GM12878 (cell line): ENCODE data around the gene CREB5. TPM values are rescaled to one million over a fixed set of nuclear protein-coding genes. Genes with fewer than 3 reads are reported as not detected.

Source experiments
- BACH1 ChIP-seq: fragments of 450-650 bp; IDR thresholded peaks from 2 replicates; pipeline ENCODE4 v1.6.1; 2017; ENCODE audit warnings: mild to moderate bottlenecking, borderline replicate concordance
- BRCA1 ChIP-seq: IDR thresholded peaks from 2 replicates; pipeline ENCODE4 v1.6.1; 2011; ENCODE audit warnings: low read depth, low read length, improper control_type of control experiment
- CREB1 ChIP-seq: IDR thresholded peaks from 2 replicates; pipeline ENCODE4 v1.6.1; 2012; ENCODE audit warnings: low read depth, mild to moderate bottlenecking, inconsistent platforms
- HDGF ChIP-seq: fragments of 450-650 bp; IDR thresholded peaks from 2 replicates; pipeline ENCODE4 v1.6.1; 2016; ENCODE audit warnings: antibody characterized with exemption
- JUNB ChIP-seq: IDR thresholded peaks from 2 replicates; pipeline ENCODE4 v1.6.1; 2016; ENCODE audit warnings: antibody characterized with exemption, mild to moderate bottlenecking
- MEF2A ChIP-seq: IDR thresholded peaks from 2 replicates; pipeline ENCODE4 v1.6.1; 2011; ENCODE audit warnings: low read depth, mild to moderate bottlenecking, low read length, moderate library complexity; ENCODE audit not compliant: insufficient read depth
- MEF2B ChIP-seq: fragments of 450-650 bp; IDR thresholded peaks from 2 replicates; pipeline ENCODE4 v1.6.1; 2018; ENCODE audit warnings: mild to moderate bottlenecking, moderate library complexity; ENCODE audit not compliant: partially characterized antibody, poor library complexity, severe bottlenecking
- MTA2 ChIP-seq: fragments of 450-650 bp; IDR thresholded peaks from 2 replicates; pipeline ENCODE4 v1.6.1; 2016; ENCODE audit warnings: low read depth, mild to moderate bottlenecking, moderate library complexity
- MTA3 ChIP-seq: IDR thresholded peaks from 2 replicates; pipeline ENCODE4 v1.6.1; 2012; ENCODE audit warnings: low read length, inconsistent platforms, borderline replicate concordance
- MYC ChIP-seq: IDR thresholded peaks from 2 replicates; pipeline ENCODE4 v1.6.1; 2011; ENCODE audit warnings: mild to moderate bottlenecking, low read length, moderate library complexity, inconsistent platforms; ENCODE audit not compliant: insufficient read depth, insufficient replicate concordance, insufficient read length, severe bottlenecking
- NBN ChIP-seq: fragments of 450-650 bp; IDR thresholded peaks from 2 replicates; pipeline ENCODE4 v1.6.1; 2016
- NFIC ChIP-seq: IDR thresholded peaks from 2 replicates; pipeline ENCODE4 v1.6.1; 2012; ENCODE audit warnings: low read depth, mild to moderate bottlenecking, inconsistent platforms, low read length, moderate library complexity
- NFXL1 ChIP-seq: fragments of 450-650 bp; IDR thresholded peaks from 2 replicates; pipeline ENCODE4 v1.6.1; 2017; ENCODE audit warnings: antibody characterized with exemption, mild to moderate bottlenecking, borderline replicate concordance
- NRF1 ChIP-seq: conservative IDR thresholded peaks from 2 replicates; pipeline ENCODE4 v1.6.1; 2011; ENCODE audit warnings: mild to moderate bottlenecking, low read depth, low read length, improper control_type of control experiment
- POLR2A ChIP-seq: IDR thresholded peaks from 2 replicates; pipeline ENCODE4 v1.6.1; 2011; ENCODE audit warnings: low read depth, mild to moderate bottlenecking, low read length
- RELA ChIP-seq: fragments of 450-650 bp; IDR thresholded peaks from 2 replicates; pipeline ENCODE4 v1.8.0; 2014; ENCODE audit warnings: borderline replicate concordance; ENCODE audit not compliant: partially characterized antibody
- SIN3A ChIP-seq: IDR thresholded peaks from 2 replicates; pipeline ENCODE4 v1.6.1; 2012; ENCODE audit warnings: low read depth, low read length, improper control_type of control experiment
- SMAD5 ChIP-seq: IDR thresholded peaks from 2 replicates; pipeline ENCODE4 v1.6.1; 2016; ENCODE audit warnings: antibody characterized with exemption, low read depth
- SMARCA5 ChIP-seq: fragments of 450-650 bp; IDR thresholded peaks from 2 replicates; pipeline ENCODE4 v1.6.1; 2017; ENCODE audit warnings: mild to moderate bottlenecking
- SUZ12 ChIP-seq: fragments of 200-600 bp; sonication (generic); IDR thresholded peaks from one replicate; pipeline ENCODE4 v1.6.1; 2018; ENCODE audit warnings: antibody characterized with exemption, mild to moderate bottlenecking; ENCODE audit not compliant: unreplicated experiment
- TARDBP ChIP-seq: IDR thresholded peaks from 2 replicates; pipeline ENCODE4 v1.6.1; 2016; ENCODE audit warnings: borderline replicate concordance
- TCF12 ChIP-seq: IDR thresholded peaks from 2 replicates; pipeline ENCODE4 v1.6.1; 2011; ENCODE audit warnings: low read depth, mild to moderate bottlenecking, low read length
- TCF7 ChIP-seq: IDR thresholded peaks from 2 replicates; pipeline ENCODE4 v1.6.1; 2014; ENCODE audit warnings: antibody characterized with exemption, borderline replicate concordance
- ZNF384 ChIP-seq: IDR thresholded peaks from 2 replicates; pipeline ENCODE4 v1.6.1; 2012; ENCODE audit warnings: low read depth, mild to moderate bottlenecking, low read length, improper control_type of control experiment, borderline replicate concordance
- polyA plus RNA-seq, 11 experiments: library from polyadenylated mRNA; depleted of rRNA in 4 of 11; unstranded in 6 of 11; stranded (reverse) in 5 of 11; fragments of >200 nt; fragmentation: Nextera tagmentation in 4 of 11; fragmentation: Illumina TruSeq in 1 of 11; extraction: Ambion mirVana in 4 of 11; extraction: Trizol in 1 of 11; gene quantifications; 1 replicate in 1 of 11; 2 replicates in 10 of 11; pipeline versions ENCODE4 v1.2.1 to v1.2.3, GENCODE V29; 2011 to 2016; ENCODE audit warnings: inconsistent platforms in 2 of 11, missing spikeins in 2 of 11, low read depth in 1 of 11
- total RNA-seq, 4 experiments: library from RNA; depleted of rRNA in 3 of 4; stranded (reverse); fragments of >200 nt in 3 of 4; fragmentation: Illumina TruSeq in 1 of 4; extraction: Trizol in 1 of 4; gene quantifications; 2 replicates each; pipeline versions ENCODE4 v1.2.1 to v1.2.3, GENCODE V29; 2013 to 2021
- TF ChIP-seq, protein P1 (sequence below): fragments of 450-650 bp; IDR thresholded peaks from 2 replicates; pipeline ENCODE4 v1.6.1; 2014; ENCODE audit warnings: mild to moderate bottlenecking
- TF ChIP-seq, protein P2 (sequence below): fragments of 150-350 bp; IDR thresholded peaks from 2 replicates; pipeline ENCODE4 v1.6.1; 2014; ENCODE audit warnings: mild to moderate bottlenecking, low read depth, low read length
- TF ChIP-seq, protein P3 (sequence below): IDR thresholded peaks from 2 replicates; pipeline ENCODE4 v1.6.1; 2012; ENCODE audit warnings: low read depth, low read length, improper control_type of control experiment
- TF ChIP-seq, protein P4 (sequence below): fragments of 450-650 bp; formaldehyde crosslinking; IDR thresholded peaks from 2 replicates; pipeline ENCODE4 v1.4.0; 2022; ENCODE audit warnings: mild to moderate bottlenecking, moderate library complexity

The CREB5 gene
- total and polyA plus RNA-seq, 10 of the 15 experiments (the other 5 are each of a cell fraction or from before 2014, with no cell fraction given): 12.9 to 74.1 (median 53.0) TPM

DNA sequence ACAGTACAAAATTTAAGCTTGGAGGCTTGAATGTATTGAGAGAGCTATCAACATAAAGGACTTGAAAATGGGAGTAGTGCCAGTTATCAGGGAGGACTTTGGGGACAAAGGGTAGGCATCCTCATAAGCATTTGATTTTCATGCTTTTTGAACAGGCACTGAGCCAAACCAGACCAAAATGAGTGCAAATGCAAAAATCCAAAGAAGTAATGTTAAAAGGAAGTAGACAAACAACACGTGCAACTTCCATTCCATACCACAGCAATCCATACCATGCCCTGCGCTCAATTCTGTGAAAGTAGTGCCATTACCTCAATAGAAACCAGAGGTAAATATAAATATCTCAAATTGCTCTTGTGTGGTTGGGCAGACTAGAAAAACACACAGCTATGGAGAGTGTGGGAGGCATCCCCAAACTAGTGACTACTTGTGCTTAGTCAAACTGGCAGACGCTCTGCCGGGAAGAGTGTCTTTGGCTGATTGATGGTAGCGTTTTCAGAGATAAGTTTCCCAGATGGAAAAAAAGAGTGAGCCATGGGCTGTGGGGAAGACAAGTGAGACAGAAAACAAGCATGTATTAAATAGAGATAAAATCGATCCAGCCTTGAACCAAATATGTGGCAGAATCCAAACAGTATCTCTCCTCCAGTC, 161.5 kb downstream of the CREB5 start (continued):
- TF ChIP-seq, protein P1, sequence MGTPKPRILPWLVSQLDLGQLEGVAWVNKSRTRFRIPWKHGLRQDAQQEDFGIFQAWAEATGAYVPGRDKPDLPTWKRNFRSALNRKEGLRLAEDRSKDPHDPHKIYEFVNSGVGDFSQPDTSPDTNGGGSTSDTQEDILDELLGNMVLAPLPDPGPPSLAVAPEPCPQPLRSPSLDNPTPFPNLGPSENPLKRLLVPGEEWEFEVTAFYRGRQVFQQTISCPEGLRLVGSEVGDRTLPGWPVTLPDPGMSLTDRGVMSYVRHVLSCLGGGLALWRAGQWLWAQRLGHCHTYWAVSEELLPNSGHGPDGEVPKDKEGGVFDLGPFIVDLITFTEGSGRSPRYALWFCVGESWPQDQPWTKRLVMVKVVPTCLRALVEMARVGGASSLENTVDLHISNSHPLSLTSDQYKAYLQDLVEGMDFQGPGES: no peak
- TF ChIP-seq NFIC: peak; percentile 81; the same call in 1 of the 2 replicates
- TF ChIP-seq SIN3A: no peak
- no peak for TF ChIP-seq TCF7
- TF ChIP-seq, protein P2, sequence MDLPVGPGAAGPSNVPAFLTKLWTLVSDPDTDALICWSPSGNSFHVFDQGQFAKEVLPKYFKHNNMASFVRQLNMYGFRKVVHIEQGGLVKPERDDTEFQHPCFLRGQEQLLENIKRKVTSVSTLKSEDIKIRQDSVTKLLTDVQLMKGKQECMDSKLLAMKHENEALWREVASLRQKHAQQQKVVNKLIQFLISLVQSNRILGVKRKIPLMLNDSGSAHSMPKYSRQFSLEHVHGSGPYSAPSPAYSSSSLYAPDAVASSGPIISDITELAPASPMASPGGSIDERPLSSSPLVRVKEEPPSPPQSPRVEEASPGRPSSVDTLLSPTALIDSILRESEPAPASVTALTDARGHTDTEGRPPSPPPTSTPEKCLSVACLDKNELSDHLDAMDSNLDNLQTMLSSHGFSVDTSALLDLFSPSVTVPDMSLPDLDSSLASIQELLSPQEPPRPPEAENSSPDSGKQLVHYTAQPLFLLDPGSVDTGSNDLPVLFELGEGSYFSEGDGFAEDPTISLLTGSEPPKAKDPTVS: no peak
- TF ChIP-seq, protein P3, sequence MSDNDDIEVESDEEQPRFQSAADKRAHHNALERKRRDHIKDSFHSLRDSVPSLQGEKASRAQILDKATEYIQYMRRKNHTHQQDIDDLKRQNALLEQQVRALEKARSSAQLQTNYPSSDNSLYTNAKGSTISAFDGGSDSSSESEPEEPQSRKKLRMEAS: peak; percentile 14; the same call in 1 of the 2 replicates
- TF ChIP-seq MTA2: peak; percentile 10; the same call in 1 of the 2 replicates
- TF ChIP-seq CREB1: peak; percentile 51; the same call in 1 of the 2 replicates
- TF ChIP-seq MYC: no peak
- no peak for TF ChIP-seq NRF1
- TF ChIP-seq ZNF384: no peak
- TF ChIP-seq JUNB: peak; percentile 57
- TF ChIP-seq HDGF: no peak
- no peak for TF ChIP-seq BRCA1
- TF ChIP-seq, protein P4, sequence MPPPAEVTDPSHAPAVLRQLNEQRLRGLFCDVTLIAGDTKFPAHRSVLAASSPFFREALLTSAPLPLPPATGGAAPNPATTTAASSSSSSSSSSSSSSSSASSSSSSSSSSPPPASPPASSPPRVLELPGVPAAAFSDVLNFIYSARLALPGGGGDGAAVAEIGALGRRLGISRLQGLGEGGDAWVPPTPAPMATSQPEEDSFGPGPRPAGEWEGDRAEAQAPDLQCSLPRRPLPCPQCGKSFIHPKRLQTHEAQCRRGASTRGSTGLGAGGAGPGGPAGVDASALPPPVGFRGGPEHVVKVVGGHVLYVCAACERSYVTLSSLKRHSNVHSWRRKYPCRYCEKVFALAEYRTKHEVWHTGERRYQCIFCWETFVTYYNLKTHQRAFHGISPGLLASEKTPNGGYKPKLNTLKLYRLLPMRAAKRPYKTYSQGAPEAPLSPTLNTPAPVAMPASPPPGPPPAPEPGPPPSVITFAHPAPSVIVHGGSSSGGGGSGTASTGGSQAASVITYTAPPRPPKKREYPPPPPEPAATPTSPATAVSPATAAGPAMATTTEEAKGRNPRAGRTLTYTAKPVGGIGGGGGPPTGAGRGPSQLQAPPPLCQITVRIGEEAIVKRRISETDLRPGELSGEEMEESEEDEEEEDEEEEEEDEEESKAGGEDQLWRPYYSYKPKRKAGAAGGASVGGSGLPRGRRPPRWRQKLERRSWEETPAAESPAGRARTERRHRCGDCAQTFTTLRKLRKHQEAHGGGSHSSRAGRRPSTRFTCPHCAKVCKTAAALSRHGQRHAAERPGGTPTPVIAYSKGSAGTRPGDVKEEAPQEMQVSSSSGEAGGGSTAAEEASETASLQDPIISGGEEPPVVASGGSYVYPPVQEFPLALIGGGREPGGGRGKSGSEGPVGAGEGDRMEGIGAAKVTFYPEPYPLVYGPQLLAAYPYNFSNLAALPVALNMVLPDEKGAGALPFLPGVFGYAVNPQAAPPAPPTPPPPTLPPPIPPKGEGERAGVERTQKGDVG: no peak
- TF ChIP-seq BACH1: no peak
- TF ChIP-seq TCF12: no peak
- peak; percentile 48; the same call in 1 of the 2 replicates for TF ChIP-seq MTA3
- TF ChIP-seq SUZ12: no peak
- TF ChIP-seq NBN: no peak
- no peak for TF ChIP-seq SMARCA5
- TF ChIP-seq MEF2B: no peak
- TF ChIP-seq MEF2A: peak; percentile 68
- TF ChIP-seq TARDBP: no peak
- no peak for TF ChIP-seq NFXL1
- peak; percentile 10; the same call in 1 of the 2 replicates for TF ChIP-seq SMAD5
- TF ChIP-seq RELA: no peak
- no peak for TF ChIP-seq POLR2A
